ENCODE results near the gene PPP1R26. TPM values are rescaled to one million over a fixed set of nuclear protein-coding genes. Genes with fewer than 3 reads are reported as not detected.

PPP1R26 gene
- total RNA-seq (2022; extraction: Qiagen RNA extraction; ENCODE audit: low read depth), result 13.6 to 19.7 TPM (median 19.3 TPM) in 5 replicates

GRCh38 chr9:135479469-135480052 lies at the start of gene PPP1R26:
TSS of gene PPP1R26 (plus strand) at chr9:135479782. CDS start at chr9:135484511, 4,729 bp downstream.

GRCh38 chr9:135500525-135501260 lies 21.1 kb downstream of the PPP1R26 start, which contains the start of gene MRPS2:
TSS of gene MRPS2 (plus strand) at chr9:135500682. CDS start at chr9:135500711, 29 bp downstream.

GRCh38 chr9:135520916-135521607 lies 41.5 kb downstream of the PPP1R26 start, which contains the start of gene LCN1:
TSS of gene LCN1 (plus strand) at chr9:135521440. CDS start at chr9:135521498, 58 bp downstream.

Other genes starting within 250 kb of the PPP1R26 start
- gene MRPS2, start 20.9 kb downstream of the PPP1R26 start, total RNA-seq (2022; extraction: Qiagen RNA extraction; ENCODE audit: low read depth), result 104 to 142 TPM (median 132 TPM) in 5 replicates
- gene LCN1, start 41.7 kb downstream of the PPP1R26 start, total RNA-seq (2022; extraction: Qiagen RNA extraction; ENCODE audit: low read depth), result not detected in 5 replicates
- not detected in 5 replicates for gene OBP2A, start 66.3 kb downstream of the PPP1R26 start, total RNA-seq (2022; extraction: Qiagen RNA extraction; ENCODE audit: low read depth)
- 0.25 to 0.66 TPM (median 0.30 TPM) in 3 of 5 replicates, not detected in the others for gene PAEP, start 82.0 kb downstream of the PPP1R26 start, total RNA-seq (2022; extraction: Qiagen RNA extraction; ENCODE audit: low read depth)
- not detected in 5 replicates for gene GLT6D1, start 159.8 kb downstream of the PPP1R26 start, total RNA-seq (2022; extraction: Qiagen RNA extraction; ENCODE audit: low read depth)
- gene LCN9, start 183.5 kb downstream of the PPP1R26 start, total RNA-seq (2022; extraction: Qiagen RNA extraction; ENCODE audit: low read depth), result not detected in 5 replicates
- gene SOHLH1, start 219.7 kb downstream of the PPP1R26 start, total RNA-seq (2022; extraction: Qiagen RNA extraction; ENCODE audit: low read depth), result not detected in 5 replicates
- not detected in 5 replicates for gene KCNT1, start 222.4 kb downstream of the PPP1R26 start, total RNA-seq (2022; extraction: Qiagen RNA extraction; ENCODE audit: low read depth)